Effector CD8-positive, alpha-beta T cell (primary cell): ENCODE measurements around the gene MRFAP1.
"Not testable (repeated sequence)": the region's sequence is repeated elsewhere in the genome, so short reads cannot be mapped to it uniquely, and the experiment has no call there.

Experiments used
- DNase-seq: peaks from one replicate; lab custom pipeline; 2025; lab: John Stamatoyannopoulos, UW

Gene MRFAP1

DNA sequence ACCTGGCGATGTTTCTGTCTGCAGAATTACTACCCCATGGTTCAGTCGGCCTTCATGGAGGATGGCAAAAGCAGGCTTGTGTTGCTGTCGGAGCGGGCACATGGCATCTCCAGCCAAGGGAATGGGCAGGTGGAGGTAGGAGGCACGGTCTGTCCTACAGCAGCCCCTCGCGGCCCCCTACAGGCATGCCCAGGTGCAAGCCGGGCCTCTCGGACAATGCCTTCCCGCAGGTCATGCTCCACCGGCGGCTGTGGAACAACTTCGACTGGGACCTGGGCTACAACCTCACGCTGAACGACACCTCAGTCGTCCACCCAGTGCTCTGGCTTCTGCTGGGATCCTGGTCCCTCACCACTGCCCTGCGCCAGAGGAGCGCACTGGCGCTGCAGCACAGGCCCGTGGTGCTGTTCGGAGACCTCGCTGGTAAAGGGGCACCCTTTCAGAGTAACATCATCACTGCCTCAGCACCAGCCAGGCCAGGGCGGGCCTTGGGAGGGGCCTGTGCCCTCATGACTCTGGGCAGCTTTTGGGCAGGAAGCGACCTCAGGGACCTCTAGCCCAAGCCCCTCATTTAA is 29.5 kb upstream of the MRFAP1 start:
- DNase-seq = no peak

GRCh38 chr4:6612961-6613675 is 27.4 kb upstream of the MRFAP1 start:
- no peak for DNase-seq

DNA sequence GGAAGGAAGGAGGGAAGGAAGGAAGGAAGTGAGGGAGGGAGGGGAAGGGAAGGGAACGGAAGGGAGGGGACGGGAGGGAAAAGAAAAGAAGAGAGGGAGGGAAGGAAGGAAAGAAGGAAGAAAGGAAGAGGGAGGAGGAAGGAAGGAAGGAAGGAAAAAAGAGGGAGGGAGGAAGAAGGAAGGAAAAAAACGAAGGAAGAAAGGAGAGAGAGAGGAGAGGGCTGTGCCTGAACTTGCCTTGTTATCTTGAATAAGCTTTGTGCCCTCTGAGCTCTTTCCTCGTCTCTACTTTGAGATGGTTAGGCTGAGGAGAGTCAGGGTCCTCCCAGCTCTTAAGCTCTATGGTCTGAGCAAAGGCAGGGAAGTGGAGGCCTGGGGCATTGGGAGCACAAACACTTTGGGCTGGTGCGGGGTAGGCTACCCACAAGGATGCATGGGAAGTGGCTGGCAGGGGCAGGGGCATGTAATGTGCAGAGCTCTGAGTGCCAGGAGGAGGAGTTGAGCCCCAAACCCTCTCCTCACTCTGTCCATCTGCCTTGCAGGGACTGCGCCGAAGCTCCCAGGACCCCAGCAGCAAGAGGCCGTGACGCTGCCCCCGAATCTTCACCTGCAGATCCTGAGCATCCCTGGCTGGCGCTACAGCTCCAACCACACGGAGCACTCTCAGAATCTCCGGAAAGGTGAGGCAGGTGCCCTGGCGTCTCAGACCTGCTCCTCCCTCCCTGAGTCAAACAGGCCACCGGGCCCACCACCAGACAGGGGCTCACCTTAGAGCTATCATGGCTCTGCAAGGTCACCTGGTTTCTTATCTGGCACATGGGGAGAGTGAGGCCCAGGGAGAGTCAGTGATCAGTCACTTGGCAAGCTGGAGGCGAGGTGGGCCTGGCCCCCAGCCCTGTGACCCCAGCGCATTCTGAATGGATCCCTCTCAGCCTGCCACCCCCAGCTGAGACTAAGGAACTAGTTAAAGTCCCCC is 26.5 kb upstream of the MRFAP1 start:
- DNase-seq = no peak

- no peak for DNase-seq
Observed at GRCh38 chr4:6614701-6615230, 25.7 kb upstream of the MRFAP1 start.

DNA sequence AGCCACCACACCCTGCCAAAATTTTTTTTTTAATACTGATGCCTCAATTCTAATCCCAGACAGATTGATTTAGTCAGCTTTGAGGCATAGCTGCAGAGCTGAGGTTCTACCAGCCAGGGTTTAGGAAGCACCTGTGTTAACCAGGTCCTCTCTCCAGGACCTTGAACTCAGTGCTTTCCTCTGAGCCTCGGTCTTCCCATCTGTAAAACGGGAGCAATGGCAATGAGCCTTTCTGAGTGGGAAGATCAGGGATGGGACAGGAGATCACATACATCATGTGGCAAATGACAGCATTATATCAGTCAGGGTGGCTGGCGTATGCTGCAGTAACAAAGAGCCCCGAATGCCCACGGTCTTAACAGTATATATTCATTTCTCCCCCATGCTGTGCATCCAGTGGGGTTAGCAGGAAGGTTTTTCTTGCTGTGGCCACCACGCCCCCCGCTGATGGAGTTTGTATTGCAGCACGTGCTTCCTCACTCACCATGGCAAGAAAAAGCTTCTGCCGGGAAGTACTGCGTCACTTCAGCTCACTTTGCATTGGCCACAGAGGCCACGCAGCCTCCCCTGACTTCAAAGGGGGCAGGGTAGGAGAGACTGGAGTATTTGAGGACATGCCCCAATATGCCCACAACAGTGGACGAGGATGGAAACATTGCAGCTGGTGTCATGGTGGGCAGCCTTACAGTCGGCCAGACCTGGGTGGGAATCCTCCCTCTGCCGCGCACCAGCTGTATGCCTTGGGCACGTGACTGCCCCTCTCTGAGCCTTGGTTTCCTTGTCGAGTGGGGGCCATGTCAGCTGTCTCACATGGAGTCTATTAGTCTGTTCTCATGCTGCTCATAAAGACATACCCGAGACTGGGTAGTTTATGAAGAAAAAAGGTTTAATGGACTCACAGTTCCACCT is 24.1 kb upstream of the MRFAP1 start:
- no peak for DNase-seq

GRCh38 chr4:6617246-6617645 is 23.2 kb upstream of the MRFAP1 start:
- DNase-seq = no peak

- no peak for DNase-seq
Observed at GRCh38 chr4:6618386-6619115, 21.9 kb upstream of the MRFAP1 start.

- no peak for DNase-seq
Observed at GRCh38 chr4:6619116-6619465, 21.4 kb upstream of the MRFAP1 start.

DNA sequence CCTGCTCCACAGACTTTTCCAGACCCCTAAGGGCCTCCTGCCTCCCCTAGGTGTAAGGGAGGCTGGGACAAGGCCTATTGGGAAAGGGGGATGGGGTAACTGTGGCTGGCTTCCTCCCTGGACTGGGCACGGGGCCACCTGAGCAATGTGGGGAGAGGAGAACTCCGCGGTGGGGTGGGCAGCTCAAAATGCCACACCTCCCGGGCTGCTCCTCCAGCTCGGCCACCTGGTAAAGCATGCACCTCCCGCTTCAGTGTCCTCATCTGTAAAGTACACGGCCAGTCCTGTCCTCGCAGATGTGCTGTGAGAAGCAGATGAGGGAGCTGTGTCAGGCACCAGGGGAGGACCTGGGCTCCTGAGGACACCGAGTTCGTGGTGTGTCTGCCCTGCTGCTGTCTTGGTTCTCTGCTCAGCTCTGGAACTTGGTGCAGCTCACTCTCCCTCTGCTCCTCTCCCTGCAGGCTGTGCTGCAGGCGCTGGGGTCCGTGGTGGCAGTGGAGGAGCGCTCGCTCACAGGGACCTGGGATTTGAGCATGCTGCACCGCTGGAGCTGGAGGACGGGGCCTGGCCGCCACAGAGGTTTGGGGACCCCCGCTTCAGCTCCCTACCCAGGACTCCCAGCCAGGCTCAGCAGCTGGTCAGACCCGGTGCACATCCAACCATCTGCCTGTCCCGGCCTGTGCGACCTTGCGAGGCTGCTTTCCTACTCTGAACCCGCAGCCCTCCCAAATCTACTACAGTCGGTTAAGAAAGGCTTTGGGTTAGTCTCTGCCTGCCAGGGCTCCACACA is 20.8 kb upstream of the MRFAP1 start:
- DNase-seq = no peak

DNA sequence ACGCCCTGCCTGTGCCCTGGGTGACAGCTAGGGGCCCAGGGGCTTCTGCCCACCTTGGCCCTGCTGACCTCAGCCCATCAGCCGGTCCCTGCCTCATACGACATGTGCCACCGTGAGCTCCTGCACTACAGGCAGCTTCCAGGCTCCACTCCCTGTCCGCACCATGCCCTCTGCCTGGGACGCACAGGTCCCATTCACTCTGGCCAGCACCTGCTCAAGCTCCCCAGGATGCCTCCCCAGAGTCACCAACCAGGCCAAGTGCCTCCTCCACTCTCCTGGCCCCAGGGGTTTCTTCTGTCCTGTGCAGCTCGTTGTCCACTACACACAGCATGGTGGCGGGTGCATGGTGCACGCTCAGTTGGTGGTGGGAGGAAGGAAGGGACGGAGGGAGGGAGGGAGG is 20.2 kb upstream of the MRFAP1 start:
- DNase-seq = no peak

DNA sequence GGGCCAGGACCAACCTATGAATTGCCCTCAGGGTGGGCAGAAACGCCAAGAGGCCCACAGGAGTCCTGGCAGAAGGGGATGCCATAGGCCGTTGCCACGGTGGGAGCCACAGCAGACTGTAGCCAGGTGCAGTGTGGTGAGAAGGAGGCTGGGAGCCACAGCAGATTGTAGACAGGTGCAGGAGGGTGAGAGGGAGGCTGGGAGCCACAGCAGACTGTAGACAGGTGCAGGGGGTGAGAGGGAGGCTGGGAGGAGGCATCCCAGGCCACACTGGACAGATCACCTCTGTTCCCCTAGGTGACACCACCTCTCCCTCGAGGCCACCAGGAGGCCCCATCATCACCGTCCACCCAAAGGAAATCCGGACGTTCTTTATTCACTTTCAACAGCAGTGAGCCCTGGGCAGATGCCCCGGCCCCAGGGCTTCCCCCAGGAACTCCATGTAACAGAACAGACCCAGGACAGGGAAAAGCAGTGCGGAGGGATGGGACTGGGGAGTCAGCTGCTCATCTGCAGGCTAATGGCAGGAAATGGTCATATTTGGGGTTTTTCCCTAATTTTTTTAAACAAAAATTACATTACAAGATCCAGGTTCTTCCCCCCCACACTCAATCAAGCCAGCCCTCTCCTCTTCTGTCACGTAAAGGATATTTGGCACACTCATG is 19.5 kb upstream of the MRFAP1 start:
- DNase-seq = no peak

DNA sequence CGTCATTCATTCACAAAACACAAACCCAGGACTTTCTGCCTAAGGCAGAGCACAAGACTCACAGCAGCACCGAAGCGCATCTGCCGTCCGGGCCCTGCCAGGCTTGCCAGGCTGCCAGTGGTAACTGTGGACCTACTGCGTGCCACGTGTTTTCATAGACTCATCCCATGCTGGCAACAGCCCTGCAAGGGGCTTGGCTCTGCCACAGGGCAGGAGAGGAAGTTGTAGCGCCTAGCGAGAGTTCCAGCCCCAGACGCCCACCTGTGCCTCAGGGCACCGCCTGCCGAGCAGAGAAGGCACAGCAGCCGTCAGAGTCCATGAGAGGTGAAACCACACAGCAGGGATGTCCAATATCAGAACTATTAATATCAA is 18.9 kb upstream of the MRFAP1 start:
- no peak for DNase-seq

DNA sequence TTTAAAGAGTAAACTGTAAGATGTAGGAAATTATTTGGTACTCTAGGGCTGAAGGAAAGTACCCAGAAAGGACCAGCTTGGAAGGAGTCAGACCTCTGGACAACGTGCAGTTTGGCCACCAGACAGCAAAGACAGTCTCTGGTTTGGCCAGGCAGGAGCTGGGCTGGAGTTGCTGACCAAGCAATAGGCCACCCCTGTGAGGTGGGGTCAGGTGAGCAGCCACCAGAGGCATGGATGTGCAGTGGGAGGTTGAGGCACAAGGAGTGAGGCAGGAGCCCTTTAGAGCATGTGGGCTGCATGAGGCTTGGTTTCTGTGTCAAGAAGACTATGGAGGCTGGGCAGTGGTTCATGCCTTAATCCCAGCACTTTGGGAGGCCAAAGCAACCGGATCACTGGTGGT is 17.7 kb upstream of the MRFAP1 start:
- no peak for DNase-seq

- DNase-seq = no peak
Observed at GRCh38 chr4:6625256-6625655, 15.2 kb upstream of the MRFAP1 start.

GRCh38 chr4:6626066-6626465 is 14.4 kb upstream of the MRFAP1 start:
- DNase-seq = no peak

- no peak for DNase-seq
Observed at GRCh38 chr4:6627832-6628231, 12.7 kb upstream of the MRFAP1 start.

DNA sequence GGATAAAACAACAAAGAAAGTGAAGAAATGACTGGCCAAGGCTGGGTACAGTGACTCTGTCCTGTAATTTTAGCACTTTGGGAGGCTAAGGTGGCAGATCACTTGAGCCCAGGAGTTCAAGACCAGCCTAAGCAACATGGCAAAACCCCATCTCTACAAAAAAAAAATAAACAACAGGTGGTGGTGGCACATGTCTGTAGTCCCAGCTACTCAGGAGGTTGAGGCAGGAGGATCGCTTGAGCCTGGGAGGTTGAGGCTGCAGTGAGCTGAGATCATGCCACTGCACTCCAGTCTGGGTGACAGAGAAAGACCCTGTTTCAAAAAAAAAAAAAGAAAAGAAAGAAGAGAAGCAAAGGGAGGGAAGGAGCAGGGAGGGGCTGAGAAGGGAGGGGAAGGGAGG is 12.0 kb upstream of the MRFAP1 start:
- DNase-seq = not testable (repeated sequence)

DNA sequence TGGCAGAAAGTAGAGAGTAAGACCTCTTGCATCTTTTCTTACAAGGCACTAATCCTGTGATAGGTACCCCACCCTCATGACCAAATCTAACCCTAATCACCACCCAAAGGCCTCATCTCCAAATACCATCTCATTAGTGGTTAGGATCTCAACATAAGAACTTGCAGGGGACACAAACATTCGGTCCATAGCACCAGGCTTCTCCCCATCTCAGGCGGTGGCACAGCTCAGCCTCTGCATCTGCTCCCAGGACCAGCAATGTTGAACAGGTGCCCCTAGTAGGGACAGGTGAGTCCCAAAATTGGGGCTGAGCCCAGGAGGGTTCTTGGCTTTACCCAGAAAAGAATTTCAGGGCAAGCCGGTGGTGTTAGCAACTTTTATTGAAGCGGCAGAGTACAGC is 8.4 kb upstream of the MRFAP1 start:
- no peak for DNase-seq

GRCh38 chr4:6633091-6633906 is 7.2 kb upstream of the MRFAP1 start:
- DNase-seq = no peak
